ENCODE results near the gene NUP210L. TPM values are rescaled to one million over a fixed set of nuclear protein-coding genes. Genes with fewer than 3 reads are reported as not detected.
A peak's percentile ranks its signal among the peaks of the same experiment; 100 is the strongest.

NUP210L gene
- total RNA-seq, 1 donor from 2014 or later = not detected

GRCh38 chr1:153956997-153957715, 197.7 kb downstream of the NUP210L start:
- H3K36me3 ChIP-seq (ENCODE audit: control insufficient read depth, insufficient read depth, low read length) = peaks cover 2% of the 10 kb centered on the region
- no peak for DNase-seq (ENCODE audit: low read depth)
- TF ChIP-seq CTCF (IDR thresholded peaks at IDR 0.05; ENCODE audit: insufficient read depth, low read length, poor library complexity, severe bottlenecking) = no peak
- H3K27me3 ChIP-seq (ENCODE audit: control insufficient read depth, insufficient read depth, low read length) = no peaks in the 10 kb centered on the region
- peak overlapping the region; percentile 90 for H3K4me3 ChIP-seq (ENCODE audit: low read depth, low read length)

GRCh38 chr1:153954826-153955225, 200.0 kb downstream of the NUP210L start:
- Histone ChIP-seq H3K36me3 (ENCODE audit: control insufficient read depth, insufficient read depth, low read length) (peaks cover 2% of the 10 kb centered on the region), H3K4me3 (ENCODE audit: low read depth, low read length) (no peak overlapping the region), H3K27me3 (ENCODE audit: control insufficient read depth, insufficient read depth, low read length) (no peaks in the 10 kb centered on the region)
- DNase-seq (ENCODE audit: low read depth) = no peak
- no peak for TF ChIP-seq CTCF (IDR thresholded peaks at IDR 0.05; ENCODE audit: insufficient read depth, low read length, poor library complexity, severe bottlenecking)

GRCh38 chr1:153953859-153954365, 201.0 kb downstream of the NUP210L start:
- peaks cover 2% of the 10 kb centered on the region for H3K36me3 ChIP-seq (ENCODE audit: control insufficient read depth, insufficient read depth, low read length)
- DNase-seq (ENCODE audit: low read depth) = no peak
- no peaks in the 10 kb centered on the region for H3K27me3 ChIP-seq (ENCODE audit: control insufficient read depth, insufficient read depth, low read length)
- no peak for TF ChIP-seq CTCF (IDR thresholded peaks at IDR 0.05; ENCODE audit: insufficient read depth, low read length, poor library complexity, severe bottlenecking)
- no peak overlapping the region for H3K4me3 ChIP-seq (ENCODE audit: low read depth, low read length)

- H3K27me3 ChIP-seq (ENCODE audit: control insufficient read depth, insufficient read depth, low read length) = no peaks in the 10 kb centered on the region
- no peak overlapping the region for H3K4me3 ChIP-seq (ENCODE audit: low read depth, low read length)
- no peak for DNase-seq (ENCODE audit: low read depth)
- TF ChIP-seq CTCF (IDR thresholded peaks at IDR 0.05; ENCODE audit: insufficient read depth, low read length, poor library complexity, severe bottlenecking) = no peak
- H3K36me3 ChIP-seq (ENCODE audit: control insufficient read depth, insufficient read depth, low read length) = peaks cover 3% of the 10 kb centered on the region
These were observed 203.1 kb downstream of the NUP210L start for GRCh38 chr1:153951801-153952200.

GRCh38 chr1:153951183-153951582, 203.7 kb downstream of the NUP210L start:
- Histone ChIP-seq H3K27me3 (ENCODE audit: control insufficient read depth, insufficient read depth, low read length) (no peaks in the 10 kb centered on the region), H3K36me3 (ENCODE audit: control insufficient read depth, insufficient read depth, low read length) (peaks cover 3% of the 10 kb centered on the region), H3K4me3 (ENCODE audit: low read depth, low read length) (no peak overlapping the region)
- no peak for TF ChIP-seq CTCF (IDR thresholded peaks at IDR 0.05; ENCODE audit: insufficient read depth, low read length, poor library complexity, severe bottlenecking)
- DNase-seq (ENCODE audit: low read depth) = no peak

All from kidney epithelial cell (primary cell).